GM23338 (cell line): ENCODE measurements around the gene WNT5B. TPM values are rescaled to one million over a fixed set of nuclear protein-coding genes. Genes with fewer than 3 reads are reported as not detected.
A peak's percentile ranks its signal among the peaks of the same experiment; 100 is the strongest.

Experiments used
- ATAC-seq: fragments of 200-7000 bp; cut with Tn5 transposase; 3 replicates; pipeline ENCODE4 v1.9.1; 2020
- DNase-seq: peaks from one replicate; pipeline ENCODE4 v3.0.0-alpha.2; 2015; ENCODE audit warnings: low spot score
- H2AFZ ChIP-seq: fragments of 200-600 bp; sonication (generic); 2 replicates; pipeline ENCODE4 v1.8.0; 2016; ENCODE audit warnings: antibody characterized with exemption, mild to moderate bottlenecking, moderate library complexity
- H3F3A ChIP-seq: fragments of 200-600 bp; sonication (generic); replicated peaks from 2 replicates; pipeline ENCODE4 v1.8.0; 2017; ENCODE audit warnings: antibody characterized with exemption, mixed run types, low read depth
- H3K27ac ChIP-seq: fragments of 200-600 bp; sonication (generic); 2 replicates; pipeline ENCODE4 v1.6.1; 2016; ENCODE audit warnings: low read depth
- H3K27me3 ChIP-seq: fragments of 200-600 bp; sonication (generic); 2 replicates; pipeline ENCODE4 v1.8.0; 2016; ENCODE audit warnings: mild to moderate bottlenecking, mixed run types, moderate library complexity; ENCODE audit not compliant: insufficient read depth
- H3K36me3 ChIP-seq: fragments of 200-600 bp; sonication (generic); 2 replicates; pipeline ENCODE4 v1.8.0; 2016; ENCODE audit warnings: mild to moderate bottlenecking; ENCODE audit not compliant: insufficient read depth
- H3K4me1 ChIP-seq: fragments of 200-600 bp; sonication (generic); 2 replicates; pipeline ENCODE4 v1.8.0; 2016; ENCODE audit warnings: mild to moderate bottlenecking, moderate library complexity; ENCODE audit not compliant: insufficient read depth
- H3K4me2 ChIP-seq: fragments of 200-600 bp; sonication (generic); 2 replicates; pipeline ENCODE4 v1.7.1; 2017; ENCODE audit warnings: mixed run types
- H3K4me3 ChIP-seq: fragments of 200-600 bp; sonication (generic); 2 replicates; pipeline ENCODE4 v1.6.1; 2016; ENCODE audit warnings: mixed run types
- H3K79me2 ChIP-seq: fragments of 200-600 bp; sonication (generic); replicated peaks from 2 replicates; pipeline ENCODE4 v1.8.0; 2017; ENCODE audit warnings: mild to moderate bottlenecking; ENCODE audit not compliant: insufficient read depth
- H3K9me2 ChIP-seq: fragments of 200-600 bp; sonication (generic); 2 replicates; pipeline ENCODE4 v1.8.0; 2017; ENCODE audit not compliant: insufficient read depth
- H4K20me1 ChIP-seq: fragments of 200-600 bp; sonication (generic); replicated peaks from 2 replicates; pipeline ENCODE4 v1.8.0; 2017; ENCODE audit warnings: mild to moderate bottlenecking; ENCODE audit not compliant: insufficient read depth
- H3K27ac Mint-ChIP-seq: 2 replicates; pipeline ENCODE4 v1.8.0; 2020; ENCODE audit warnings: inconsistent platforms, mild to moderate bottlenecking, moderate library complexity, mixed read lengths
- H3K27me3 Mint-ChIP-seq: 3 replicates; pipeline ENCODE4 v1.8.0; 2022; ENCODE audit warnings: low read depth, mild to moderate bottlenecking, moderate library complexity, mixed read lengths, inconsistent platforms; ENCODE audit not compliant: insufficient read depth, poor library complexity
- H3K36me3 Mint-ChIP-seq: 3 replicates; pipeline ENCODE4 v1.8.0; 2021; ENCODE audit warnings: low read depth, mild to moderate bottlenecking, inconsistent platforms, moderate library complexity, mixed read lengths
- H3K4me1 Mint-ChIP-seq: 3 replicates; pipeline ENCODE4 v1.8.0; 2020; ENCODE audit warnings: mild to moderate bottlenecking, inconsistent platforms, mixed read lengths
- H3K4me3 Mint-ChIP-seq: 3 replicates; pipeline ENCODE4 v1.8.0; 2021; ENCODE audit warnings: moderate library complexity, mild to moderate bottlenecking, inconsistent platforms, mixed read lengths
- H3K9me3 Mint-ChIP-seq: 3 replicates; pipeline ENCODE4 v1.8.0; 2020; ENCODE audit warnings: moderate library complexity, mild to moderate bottlenecking, inconsistent platforms, mixed read lengths
- CREB1 ChIP-seq: fragments of 250-450 bp; sonication (Bioruptor Pico); IDR thresholded peaks from 2 replicates; pipeline ENCODE4 v1.5.0; 2020; ENCODE audit warnings: low read depth, mild to moderate bottlenecking, moderate library complexity
- EZH2 ChIP-seq: fragments of 200-600 bp; sonication (generic); IDR thresholded peaks from one replicate; pipeline ENCODE4 v1.8.0; 2017; ENCODE audit warnings: antibody characterized with exemption, mild to moderate bottlenecking, low read depth; ENCODE audit not compliant: unreplicated experiment
- JUNB ChIP-seq: IDR thresholded peaks from one replicate; pipeline ENCODE4 v1.6.1; 2016; ENCODE audit warnings: antibody characterized with exemption; ENCODE audit not compliant: unreplicated experiment
- NANOG ChIP-seq: IDR thresholded peaks from 2 replicates; pipeline ENCODE4 v1.6.1; 2016; ENCODE audit warnings: antibody characterized with exemption, borderline replicate concordance
- POLR2AphosphoS5 ChIP-seq: IDR thresholded peaks from 2 replicates; pipeline ENCODE4 v1.6.1; 2016; ENCODE audit warnings: antibody characterized with exemption, low read depth
- ZNF114 ChIP-seq: fragments of 250-450 bp; sonication (Bioruptor Pico); IDR thresholded peaks from 2 replicates; pipeline ENCODE4 v1.5.0; 2020; ENCODE audit warnings: mild to moderate bottlenecking, moderate library complexity
- polyA plus RNA-seq: library from polyadenylated mRNA; unstranded; fragments of >200 nt; fragmentation: Nextera tagmentation; extraction: Ambion mirVana; gene quantifications from 2 replicates; pipeline ENCODE4 v1.2.1, GENCODE V29; 2016
- total RNA-seq: library from RNA; depleted of rRNA; stranded (reverse); fragments of >200 nt; shearing (Covaris generic); gene quantifications from 2 replicates; pipeline ENCODE4 v1.2.3, GENCODE V29; 2014
- TF ChIP-seq, protein P1 (sequence below), 2 experiments: fragments of 200-600 bp in 1 of 2; sonication (generic) in 1 of 2; conservative IDR thresholded peaks; 2 replicates each; pipeline versions ENCODE4 v1.5.1 to v1.6.1; 2016 to 2017; ENCODE audit warnings: antibody characterized with exemption in 2 of 2, low read depth in 2 of 2, mild to moderate bottlenecking in 2 of 2, moderate library complexity in 1 of 2

Gene WNT5B
- total and polyA plus RNA-seq, 2 experiments from 2014 or later, result 1.4 to 2.7 TPM

DNA sequence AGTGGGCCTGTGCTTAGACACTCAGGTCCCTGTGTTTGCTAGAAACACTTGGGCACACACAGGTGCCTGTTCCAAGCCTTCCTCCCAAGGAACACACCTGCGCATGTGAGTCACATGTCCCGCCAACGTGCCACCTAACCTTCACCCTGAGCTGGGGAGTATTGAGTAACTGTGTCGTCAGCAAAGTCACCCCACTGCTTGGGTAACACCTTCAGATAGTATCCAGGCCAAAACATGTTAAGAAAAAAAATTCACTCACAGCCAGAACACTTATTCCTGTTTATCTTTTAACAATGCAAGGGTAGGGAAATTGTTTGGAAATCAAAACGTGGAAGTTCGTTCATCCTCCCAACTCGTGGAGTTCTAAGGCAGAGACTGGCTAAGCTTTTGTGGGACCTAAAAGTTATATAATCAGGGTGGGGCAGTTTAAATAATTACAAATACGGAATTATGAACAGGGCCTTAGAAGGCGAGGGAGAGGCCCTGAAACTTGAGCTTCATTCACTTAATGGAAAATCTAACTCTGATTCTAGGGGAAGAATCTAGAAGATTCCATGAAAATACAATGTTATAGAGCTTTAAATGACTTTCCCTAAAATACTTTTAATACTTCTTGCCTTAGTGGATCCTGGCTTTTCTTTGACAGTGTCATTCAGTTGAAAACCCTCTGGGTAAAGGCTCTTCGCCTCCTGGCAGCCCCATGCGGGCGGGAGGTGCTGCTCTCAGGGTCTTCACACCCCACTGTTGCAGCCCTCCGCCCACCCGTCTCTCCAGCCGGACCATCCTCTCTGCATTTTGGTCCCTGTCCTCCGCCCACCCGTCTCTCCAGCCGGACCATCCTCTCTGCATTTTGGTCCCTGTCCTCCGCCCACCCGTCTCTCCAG is 31.5 kb downstream of the WNT5B start (continued):
- no peak for TF ChIP-seq ZNF114 (CRISPR knock-in tag)
- TF ChIP-seq, protein P1, sequence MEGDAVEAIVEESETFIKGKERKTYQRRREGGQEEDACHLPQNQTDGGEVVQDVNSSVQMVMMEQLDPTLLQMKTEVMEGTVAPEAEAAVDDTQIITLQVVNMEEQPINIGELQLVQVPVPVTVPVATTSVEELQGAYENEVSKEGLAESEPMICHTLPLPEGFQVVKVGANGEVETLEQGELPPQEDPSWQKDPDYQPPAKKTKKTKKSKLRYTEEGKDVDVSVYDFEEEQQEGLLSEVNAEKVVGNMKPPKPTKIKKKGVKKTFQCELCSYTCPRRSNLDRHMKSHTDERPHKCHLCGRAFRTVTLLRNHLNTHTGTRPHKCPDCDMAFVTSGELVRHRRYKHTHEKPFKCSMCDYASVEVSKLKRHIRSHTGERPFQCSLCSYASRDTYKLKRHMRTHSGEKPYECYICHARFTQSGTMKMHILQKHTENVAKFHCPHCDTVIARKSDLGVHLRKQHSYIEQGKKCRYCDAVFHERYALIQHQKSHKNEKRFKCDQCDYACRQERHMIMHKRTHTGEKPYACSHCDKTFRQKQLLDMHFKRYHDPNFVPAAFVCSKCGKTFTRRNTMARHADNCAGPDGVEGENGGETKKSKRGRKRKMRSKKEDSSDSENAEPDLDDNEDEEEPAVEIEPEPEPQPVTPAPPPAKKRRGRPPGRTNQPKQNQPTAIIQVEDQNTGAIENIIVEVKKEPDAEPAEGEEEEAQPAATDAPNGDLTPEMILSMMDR (conservative IDR thresholded peaks at IDR 0.05; ENCODE audit: low read depth in 2 of 2), result no peak
- TF ChIP-seq CREB1 (CRISPR knock-in tag), result no peak
- TF ChIP-seq JUNB, result no peak

DNA sequence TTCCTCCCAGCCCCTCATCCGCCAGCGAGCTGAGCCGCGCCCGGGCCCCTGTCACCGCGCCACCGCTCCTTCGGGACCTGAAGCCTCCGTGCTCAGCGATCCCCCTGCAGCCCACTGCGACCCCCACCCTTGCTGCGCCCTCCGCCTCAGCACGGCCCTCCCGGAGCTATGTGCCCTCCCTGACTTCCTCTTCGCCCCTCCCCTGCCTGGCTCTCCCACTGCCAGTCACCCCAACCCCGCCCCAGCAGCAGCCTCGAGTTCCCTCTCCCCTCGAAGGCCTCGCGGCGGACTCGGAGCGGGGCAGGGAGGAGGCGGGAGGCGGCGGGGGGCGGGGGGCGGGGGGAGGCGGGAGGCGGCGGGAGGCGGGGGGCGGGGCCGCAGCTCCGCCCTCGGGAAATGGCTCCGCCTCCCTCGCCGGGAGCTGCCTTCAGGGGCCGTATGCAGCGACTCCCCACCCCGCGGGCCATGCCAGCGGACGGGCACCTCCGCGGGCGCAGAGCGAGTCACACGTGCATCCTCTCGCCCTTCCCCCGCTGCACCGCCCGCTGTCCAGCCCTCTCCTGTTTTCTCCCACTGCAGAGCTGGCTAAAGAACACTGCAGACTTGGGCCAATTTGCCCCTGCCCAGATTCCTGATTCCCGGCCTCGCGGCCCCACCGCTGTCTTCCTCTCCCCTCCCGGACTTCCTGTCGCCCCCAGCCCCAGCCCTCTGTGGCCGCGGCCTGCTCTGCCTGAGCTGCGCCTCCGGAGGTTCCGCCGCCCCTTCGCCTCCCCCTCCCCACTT is 32.7 kb downstream of the WNT5B start:
- ATAC-seq (peak; percentile 53), DNase-seq (peak; percentile 68)
- no peaks in the 10 kb centered on the region; the same call in 1 of the 2 replicates for H4K20me1 ChIP-seq
- no peak overlapping the region for H3K27ac ChIP-seq
- H3K4me3 Mint-ChIP-seq, result peak overlapping the region; percentile 76
- H3K9me2 ChIP-seq, result no peaks in the 10 kb centered on the region
- H2AFZ ChIP-seq, result no peak overlapping the region
- no peak for TF ChIP-seq JUNB
- peak; percentile 20 for TF ChIP-seq EZH2
- TF ChIP-seq POLR2AphosphoS5, result peak; percentile 3; the same call in 1 of the 2 replicates
- H3K27ac Mint-ChIP-seq, result no peak overlapping the region
- peaks cover 35% of the 10 kb centered on the region for H3K27me3 Mint-ChIP-seq
- H3K4me1 Mint-ChIP-seq, result peaks cover 11% of the 10 kb centered on the region
- peak overlapping the region; percentile 71 for H3K4me3 ChIP-seq
- peaks cover 10% of the 10 kb centered on the region for H3F3A ChIP-seq
- peaks cover 7% of the 10 kb centered on the region; the same call in 1 of the 2 replicates for H3K4me1 ChIP-seq
- H3K9me3 Mint-ChIP-seq, result peaks cover 8% of the 10 kb centered on the region; the same call in 2 of the 3 replicates
- H3K4me2 ChIP-seq, result peak overlapping the region; percentile 86
- H3K36me3 Mint-ChIP-seq, result no peaks in the 10 kb centered on the region
- H3K79me2 ChIP-seq, result no peaks in the 10 kb centered on the region
- peaks cover 41% of the 10 kb centered on the region for H3K27me3 ChIP-seq
- H3K36me3 ChIP-seq, result no peaks in the 10 kb centered on the region

DNA sequence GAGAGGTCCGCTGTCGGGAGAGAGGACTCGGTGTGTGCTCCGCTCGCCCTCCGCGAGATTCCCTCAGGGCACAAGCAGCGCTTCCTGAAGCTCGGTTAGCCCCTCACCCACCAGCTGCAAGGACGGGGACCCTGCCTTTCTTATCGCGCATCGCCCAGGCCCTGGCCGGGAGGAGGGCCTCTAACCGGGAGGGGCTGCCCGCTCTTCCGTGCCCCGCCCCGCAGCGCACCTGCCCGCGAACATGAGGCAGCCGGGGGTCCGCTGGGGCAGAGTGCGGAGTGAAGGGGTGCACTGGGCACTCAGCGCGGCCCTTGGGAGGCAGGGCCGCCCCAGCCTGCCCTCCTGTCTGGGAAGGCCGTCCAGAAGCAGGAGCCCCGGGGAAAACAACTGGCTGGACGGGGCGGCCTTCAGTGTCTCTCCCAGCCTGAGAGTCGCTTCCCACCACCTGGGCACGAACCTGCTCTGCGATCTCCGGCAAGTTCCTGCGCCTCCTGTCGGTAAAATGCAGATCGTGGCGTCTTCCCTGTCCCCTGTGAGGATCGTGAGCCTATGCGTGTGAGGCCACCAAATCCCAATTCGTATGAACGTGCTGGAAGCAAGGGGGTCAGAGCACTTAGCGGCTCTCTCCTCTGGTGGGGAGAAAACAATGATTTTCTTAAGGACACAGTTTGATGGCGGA is 33.9 kb downstream of the WNT5B start:
- peaks cover 10% of the 10 kb centered on the region for H3F3A ChIP-seq
- H3K27me3 ChIP-seq, result peaks cover 41% of the 10 kb centered on the region
- Mint-ChIP-seq H3K4me3 (peak overlapping the region; percentile 59), H3K36me3 (no peaks in the 10 kb centered on the region), H3K9me3 (peaks cover 8% of the 10 kb centered on the region; the same call in 2 of the 3 replicates), H3K27me3 (peaks cover 37% of the 10 kb centered on the region), H3K27ac (no peak overlapping the region), H3K4me1 (peaks cover 14% of the 10 kb centered on the region)
- no peaks in the 10 kb centered on the region for H3K36me3 ChIP-seq
- H3K4me1 ChIP-seq, result peaks cover 7% of the 10 kb centered on the region; the same call in 1 of the 2 replicates
- TF ChIP-seq EZH2, result no peak
- TF ChIP-seq ZNF114 (CRISPR knock-in tag), result no peak
- no peak for TF ChIP-seq NANOG
- TF ChIP-seq, protein P1 (conservative IDR thresholded peaks at IDR 0.05; ENCODE audit: low read depth in 2 of 2), result peak; percentile 65 to 87
- no peak for TF ChIP-seq JUNB
- 0 out of 2 replicates have a peak, but pooled peaks have one; percentile 22 for TF ChIP-seq CREB1 (CRISPR knock-in tag)
- peak; percentile 96 for DNase-seq
- peak overlapping the region; percentile 94 for H2AFZ ChIP-seq
- no peaks in the 10 kb centered on the region; the same call in 1 of the 2 replicates for H4K20me1 ChIP-seq
- no peaks in the 10 kb centered on the region for H3K9me2 ChIP-seq
- H3K79me2 ChIP-seq, result no peaks in the 10 kb centered on the region
- peak overlapping the region; percentile 69 for H3K4me2 ChIP-seq
- peak; percentile 88 for ATAC-seq
- peak overlapping the region; percentile 59 for H3K4me3 ChIP-seq
- H3K27ac ChIP-seq, result peak overlapping the region; percentile 74; the same call in 1 of the 2 replicates
